Mesothelial cell of epicardium (in vitro differentiated cells): ENCODE measurements around the gene GPR84. TPM values are rescaled to one million over a fixed set of nuclear protein-coding genes. Genes with fewer than 3 reads are reported as not detected.
A peak's percentile ranks its signal among the peaks of the same experiment; 100 is the strongest.

Experiments used
- DNase-seq, 2 experiments: peaks; one replicate each; pipeline ENCODE4 v3.0.0; 2021; ENCODE audit warnings: low spot score in 2 of 2; ENCODE audit not compliant: unreplicated experiment in 2 of 2
- H3K27ac Mint-ChIP-seq: 2 replicates; pipeline ENCODE4 v1.8.0; 2021; ENCODE audit warnings: mixed read lengths
- H3K27me3 Mint-ChIP-seq: 2 replicates; pipeline ENCODE4 v1.8.0; 2021; ENCODE audit warnings: low read depth, mixed read lengths
- H3K36me3 Mint-ChIP-seq: 2 replicates; pipeline ENCODE4 v1.8.0; 2021; ENCODE audit warnings: mixed read lengths
- H3K4me1 Mint-ChIP-seq: 2 replicates; pipeline ENCODE4 v1.8.0; 2021; ENCODE audit warnings: mixed read lengths
- H3K4me3 Mint-ChIP-seq: 2 replicates; pipeline ENCODE4 v1.8.0; 2021; ENCODE audit warnings: mild to moderate bottlenecking, moderate library complexity, mixed read lengths
- H3K9me3 Mint-ChIP-seq: 2 replicates; pipeline ENCODE4 v1.8.0; 2021; ENCODE audit warnings: mixed read lengths
- CTCF ChIP-seq: fragments of 200-600 bp; sonication (generic); IDR thresholded peaks from one replicate; pipeline ENCODE4 v1.5.0; 2021; ENCODE audit warnings: antibody characterized with exemption; ENCODE audit not compliant: unreplicated experiment
- total RNA-seq: library from RNA; stranded (reverse); gene quantifications from 3 replicates; pipeline ENCODE4 v1.2.1, GENCODE V29; 2021

GPR84 gene
- total RNA-seq, 1 donor from 2014 or later, result 0.18 TPM

- Mint-ChIP-seq H3K36me3 (peaks cover 35% of the 10 kb centered on the region), H3K27me3 (no peaks in the 10 kb centered on the region), H3K27ac (no peak overlapping the region), H3K9me3 (no peaks in the 10 kb centered on the region), H3K4me1 (no peaks in the 10 kb centered on the region), H3K4me3 (no peak overlapping the region)
- TF ChIP-seq CTCF, result no peak
- no peak for DNase-seq
Observed at GRCh38 chr12:54401119-54401518, 36.8 kb upstream of the GPR84 start.

GRCh38 chr12:54398995-54399793, 34.9 kb upstream of the GPR84 start:
- Mint-ChIP-seq H3K27ac (no peak overlapping the region), H3K4me1 (no peaks in the 10 kb centered on the region), H3K9me3 (no peaks in the 10 kb centered on the region), H3K4me3 (no peak overlapping the region), H3K36me3 (peaks cover 29% of the 10 kb centered on the region), H3K27me3 (no peaks in the 10 kb centered on the region)
- TF ChIP-seq CTCF, result peak; percentile 91
- DNase-seq, result peak; percentile 66 to 93

- peaks cover 29% of the 10 kb centered on the region for H3K36me3 Mint-ChIP-seq
- H3K4me3 Mint-ChIP-seq, result no peak overlapping the region
- TF ChIP-seq CTCF, result no peak
- H3K27me3 Mint-ChIP-seq, result no peaks in the 10 kb centered on the region
- no peaks in the 10 kb centered on the region for H3K9me3 Mint-ChIP-seq
- no peak for DNase-seq
- no peaks in the 10 kb centered on the region for H3K4me1 Mint-ChIP-seq
- H3K27ac Mint-ChIP-seq, result no peak overlapping the region
Observed at GRCh38 chr12:54398218-54398617, 33.9 kb upstream of the GPR84 start.

GRCh38 chr12:54397157-54397556, 32.9 kb upstream of the GPR84 start:
- Mint-ChIP-seq H3K36me3 (peaks cover 26% of the 10 kb centered on the region), H3K4me3 (no peak overlapping the region), H3K4me1 (peaks cover 6% of the 10 kb centered on the region), H3K9me3 (no peaks in the 10 kb centered on the region), H3K27ac (no peak overlapping the region), H3K27me3 (no peaks in the 10 kb centered on the region)
- DNase-seq, result no peak
- TF ChIP-seq CTCF, result no peak

GRCh38 chr12:54395545-54395944, 31.3 kb upstream of the GPR84 start:
- DNase-seq, result no peak
- TF ChIP-seq CTCF, result no peak
- Mint-ChIP-seq H3K27me3 (no peaks in the 10 kb centered on the region), H3K9me3 (no peaks in the 10 kb centered on the region), H3K27ac (no peak overlapping the region), H3K4me3 (no peak overlapping the region), H3K4me1 (peaks cover 11% of the 10 kb centered on the region), H3K36me3 (peaks cover 16% of the 10 kb centered on the region)

GRCh38 chr12:54394986-54395385, 30.7 kb upstream of the GPR84 start:
- H3K4me3 Mint-ChIP-seq, result no peak overlapping the region
- H3K9me3 Mint-ChIP-seq, result no peaks in the 10 kb centered on the region
- H3K27me3 Mint-ChIP-seq, result no peaks in the 10 kb centered on the region
- peaks cover 12% of the 10 kb centered on the region for H3K36me3 Mint-ChIP-seq
- peaks cover 14% of the 10 kb centered on the region for H3K4me1 Mint-ChIP-seq
- H3K27ac Mint-ChIP-seq, result no peak overlapping the region
- no peak for DNase-seq
- no peak for TF ChIP-seq CTCF
